ENCODE results near the gene UBL5. TPM values are rescaled to one million over a fixed set of nuclear protein-coding genes. Genes with fewer than 3 reads are reported as not detected.

UBL5 gene
- polyA plus RNA-seq, 1 donor from 2014 or later = 1,364 TPM

GRCh38 chr19:9875796-9876195 is 48.1 kb downstream of the UBL5 start:
- no peak overlapping the region for H3K4me2 ChIP-seq (ENCODE audit: low read length)
- no peaks in the 10 kb centered on the region for H3K27me3 ChIP-seq (ENCODE audit: insufficient read depth, low read depth, low read length)
- H3K36me3 ChIP-seq (ENCODE audit: insufficient read depth, low read length) = no peaks in the 10 kb centered on the region
- no peaks in the 10 kb centered on the region for H3K9me3 ChIP-seq (ENCODE audit: low read length)
- no peaks in the 10 kb centered on the region for H3K9me2 ChIP-seq (ENCODE audit: insufficient read depth, low read length)
- no peak overlapping the region for H2AFZ ChIP-seq (ENCODE audit: low read depth, low read length)
- H3K4me3 ChIP-seq (ENCODE audit: low read length) = no peak overlapping the region
- no peaks in the 10 kb centered on the region for H3K79me2 ChIP-seq (replicated peaks; ENCODE audit: insufficient read depth, low read length)
- peak overlapping the region; percentile 9 for H3K9ac ChIP-seq (ENCODE audit: low read length)
- no peak overlapping the region for H3K27ac ChIP-seq (ENCODE audit: low read length)
- no peak for TF ChIP-seq RAD21 (conservative IDR thresholded peaks at IDR 0.05)
- TF ChIP-seq EZH2 (IDR thresholded peaks at IDR 0.05; ENCODE audit: borderline replicate concordance, insufficient read depth, low read length, poor library complexity, severe bottlenecking) = no peak
- no peak for TF ChIP-seq TAF1 (IDR thresholded peaks at IDR 0.05; ENCODE audit: low read depth)
- TF ChIP-seq REST (IDR thresholded peaks at IDR 0.05; ENCODE audit: borderline replicate concordance) = no peak
- no peak for TF ChIP-seq SMC3 (conservative IDR thresholded peaks at IDR 0.05; ENCODE audit: poor library complexity)
- no peak for TF ChIP-seq POLR2AphosphoS5 (IDR thresholded peaks at IDR 0.05)
- no peak for TF ChIP-seq MXI1 (conservative IDR thresholded peaks at IDR 0.05; ENCODE audit: poor library complexity, severe bottlenecking)
- TF ChIP-seq EP300 (conservative IDR thresholded peaks at IDR 0.05; ENCODE audit: poor library complexity, severe bottlenecking) = no peak
- H3F3A ChIP-seq (ENCODE audit: insufficient read depth, low read length, poor library complexity, severe bottlenecking) = no peaks in the 10 kb centered on the region
- no peaks in the 10 kb centered on the region for H4K20me1 ChIP-seq (ENCODE audit: insufficient read depth)

- Histone ChIP-seq H3K4me3 (ENCODE audit: low read length) (no peak overlapping the region), H3K79me2 (replicated peaks; ENCODE audit: insufficient read depth, low read length) (no peaks in the 10 kb centered on the region), H3K36me3 (ENCODE audit: insufficient read depth, low read length) (no peaks in the 10 kb centered on the region), H3K9me2 (ENCODE audit: insufficient read depth, low read length) (no peaks in the 10 kb centered on the region), H2AFZ (ENCODE audit: low read depth, low read length) (no peak overlapping the region), H3K27me3 (ENCODE audit: insufficient read depth, low read depth, low read length) (no peaks in the 10 kb centered on the region), H3K9ac (ENCODE audit: low read length) (no peak overlapping the region), H3K9me3 (ENCODE audit: low read length) (no peaks in the 10 kb centered on the region), H3F3A (ENCODE audit: insufficient read depth, low read length, poor library complexity, severe bottlenecking) (no peaks in the 10 kb centered on the region), H3K27ac (ENCODE audit: low read length) (no peak overlapping the region), H3K4me2 (ENCODE audit: low read length) (no peak overlapping the region), H4K20me1 (ENCODE audit: insufficient read depth) (no peaks in the 10 kb centered on the region)
- TF ChIP-seq EZH2 (IDR thresholded peaks at IDR 0.05; ENCODE audit: borderline replicate concordance, insufficient read depth, low read length, poor library complexity, severe bottlenecking) (no peak), MXI1 (conservative IDR thresholded peaks at IDR 0.05; ENCODE audit: poor library complexity, severe bottlenecking) (no peak), RAD21 (conservative IDR thresholded peaks at IDR 0.05) (no peak), POLR2AphosphoS5 (IDR thresholded peaks at IDR 0.05) (no peak), TAF1 (IDR thresholded peaks at IDR 0.05; ENCODE audit: low read depth) (no peak), REST (IDR thresholded peaks at IDR 0.05; ENCODE audit: borderline replicate concordance) (no peak), EP300 (conservative IDR thresholded peaks at IDR 0.05; ENCODE audit: poor library complexity, severe bottlenecking) (no peak), SMC3 (conservative IDR thresholded peaks at IDR 0.05; ENCODE audit: poor library complexity) (no peak), CTCF (IDR thresholded peaks at IDR 0.05; ENCODE audit: poor library complexity, severe bottlenecking) (no peak)
These were observed 50.2 kb downstream of the UBL5 start for GRCh38 chr19:9877780-9878510.
